Esophagus squamous epithelium (tissue), 4 donors: Measurements from ENCODE around the gene ZP3.
"Not testable (repeated sequence)": the region's sequence is repeated elsewhere in the genome, so short reads cannot be mapped to it uniquely, and the experiment has no call there.

Source experiments
- POLR2A ChIP-seq, 4 donors: fragments of 450-650 bp; IDR thresholded peaks; one replicate each; pipeline ENCODE4 v1.6.1; 2017; ENCODE audit warnings: antibody characterized with exemption in 4 of 4, mild to moderate bottlenecking in 4 of 4, moderate library complexity in 3 of 4
- TF ChIP-seq, protein P1 (sequence below), 6 experiments: fragments of 450-650 bp in 4 of 6; fragments of 200-600 bp in 2 of 6; sonication (generic) in 2 of 6; IDR thresholded peaks; one replicate each; pipeline ENCODE4 v1.5.1; 2016 to 2019; ENCODE audit warnings: antibody characterized with exemption in 6 of 6, mild to moderate bottlenecking in 4 of 6, moderate library complexity in 4 of 6

DNA sequence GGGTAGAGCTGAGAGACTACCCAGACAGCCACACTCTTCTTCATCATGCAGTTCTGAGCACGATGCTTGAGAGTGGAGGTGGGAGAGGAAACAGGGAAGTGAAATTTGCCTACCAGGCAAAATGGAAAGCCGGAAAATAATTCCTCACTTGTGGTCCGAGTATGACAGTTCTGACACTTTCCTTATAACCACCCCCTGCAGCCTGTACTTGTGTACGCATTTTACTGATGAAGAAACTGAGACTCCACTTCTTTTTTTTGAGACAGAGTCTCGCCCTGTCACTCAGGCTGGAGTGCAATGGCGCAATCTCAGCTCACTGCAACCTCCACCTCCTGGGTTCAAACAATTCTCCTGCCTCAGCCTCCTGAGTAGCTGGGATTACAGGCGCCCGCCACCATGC lies 21.7 kb upstream of the ZP3 start:
- TF ChIP-seq POLR2A (IDR thresholded peaks at IDR 0.05), result not testable (repeated sequence)
- TF ChIP-seq, protein P1, sequence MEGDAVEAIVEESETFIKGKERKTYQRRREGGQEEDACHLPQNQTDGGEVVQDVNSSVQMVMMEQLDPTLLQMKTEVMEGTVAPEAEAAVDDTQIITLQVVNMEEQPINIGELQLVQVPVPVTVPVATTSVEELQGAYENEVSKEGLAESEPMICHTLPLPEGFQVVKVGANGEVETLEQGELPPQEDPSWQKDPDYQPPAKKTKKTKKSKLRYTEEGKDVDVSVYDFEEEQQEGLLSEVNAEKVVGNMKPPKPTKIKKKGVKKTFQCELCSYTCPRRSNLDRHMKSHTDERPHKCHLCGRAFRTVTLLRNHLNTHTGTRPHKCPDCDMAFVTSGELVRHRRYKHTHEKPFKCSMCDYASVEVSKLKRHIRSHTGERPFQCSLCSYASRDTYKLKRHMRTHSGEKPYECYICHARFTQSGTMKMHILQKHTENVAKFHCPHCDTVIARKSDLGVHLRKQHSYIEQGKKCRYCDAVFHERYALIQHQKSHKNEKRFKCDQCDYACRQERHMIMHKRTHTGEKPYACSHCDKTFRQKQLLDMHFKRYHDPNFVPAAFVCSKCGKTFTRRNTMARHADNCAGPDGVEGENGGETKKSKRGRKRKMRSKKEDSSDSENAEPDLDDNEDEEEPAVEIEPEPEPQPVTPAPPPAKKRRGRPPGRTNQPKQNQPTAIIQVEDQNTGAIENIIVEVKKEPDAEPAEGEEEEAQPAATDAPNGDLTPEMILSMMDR (IDR thresholded peaks at IDR 0.05), result not testable (repeated sequence)
